Stimulated activated CD8-positive, alpha-beta memory T cell treated with anti-CD3 and anti-CD28 coated beads, Interleukin-2, amount 100 ng/mL, for 48 hours (primary cell): ENCODE measurements around the gene BAIAP3.
"Not testable (repeated sequence)": the region's sequence is repeated elsewhere in the genome, so short reads cannot be mapped to it uniquely, and the experiment has no call there.

Source experiments
- DNase-seq, 2 donors: peaks; one replicate each; pipeline ENCODE4 v3.0.0-alpha.2; 2020; ENCODE audit warnings: low read depth in 2 of 2

BAIAP3 gene

GRCh38 chr16:1316033-1316405 lies 17.4 kb upstream of the BAIAP3 start:
- no peak for DNase-seq

- no peak for DNase-seq
These were observed 15.8 kb upstream of the BAIAP3 start for GRCh38 chr16:1317479-1318267.

GRCh38 chr16:1318268-1318545 lies 15.2 kb upstream of the BAIAP3 start:
- no peak for DNase-seq

GRCh38 chr16:1319041-1319440 lies 14.4 kb upstream of the BAIAP3 start:
- DNase-seq, result no peak

GRCh38 chr16:1320097-1320496 lies 13.3 kb upstream of the BAIAP3 start:
- no peak for DNase-seq

GRCh38 chr16:1320658-1321240 lies 12.7 kb upstream of the BAIAP3 start:
- no peak for DNase-seq

GRCh38 chr16:1322407-1322806 lies 11.0 kb upstream of the BAIAP3 start:
- DNase-seq, result no peak

- no peak for DNase-seq
These were observed 9.9 kb upstream of the BAIAP3 start for GRCh38 chr16:1323296-1324239.

GRCh38 chr16:1324286-1324826 lies 9.1 kb upstream of the BAIAP3 start:
- DNase-seq, result no peak

GRCh38 chr16:1325261-1325660 lies 8.2 kb upstream of the BAIAP3 start:
- DNase-seq, result no peak

GRCh38 chr16:1325673-1326371 lies 7.6 kb upstream of the BAIAP3 start:
- no peak for DNase-seq

- no peak for DNase-seq
These were observed 7.1 kb upstream of the BAIAP3 start for GRCh38 chr16:1326391-1326790.

GRCh38 chr16:1326946-1327618 lies 6.4 kb upstream of the BAIAP3 start:
- DNase-seq, result no peak

GRCh38 chr16:1327619-1327947 lies 5.9 kb upstream of the BAIAP3 start:
- DNase-seq, result no peak

- DNase-seq, result not testable (repeated sequence)
These were observed 5.3 kb upstream of the BAIAP3 start for GRCh38 chr16:1328136-1328535.

GRCh38 chr16:1328961-1329360 lies 4.5 kb upstream of the BAIAP3 start:
- not testable (repeated sequence) for DNase-seq

- DNase-seq, result peak in 1 of 2 donors; percentile 30
These were observed 3.1 kb upstream of the BAIAP3 start for GRCh38 chr16:1330260-1330914.

- no peak for DNase-seq
These were observed 2.3 kb upstream of the BAIAP3 start for GRCh38 chr16:1330931-1331711.

- peak in 1 of 2 donors; percentile 29 for DNase-seq
These were observed 1.5 kb upstream of the BAIAP3 start for GRCh38 chr16:1331712-1332617.
